Fibroblast of skin of right quadriceps (primary cell): ENCODE results near the gene VASN.
A peak's percentile ranks its signal among the peaks of the same experiment; 100 is the strongest.

Source experiments
- DNase-seq: peaks from one replicate; pipeline ENCODE4 v3.0.0-alpha.2; 2013

The VASN gene

GRCh38 chr16:4404967-4405696 is 33.5 kb downstream of the VASN start:
- DNase-seq: no peak

GRCh38 chr16:4407543-4408322 is 36.1 kb downstream of the VASN start:
- no peak for DNase-seq

- DNase-seq: no peak
These were observed 36.7 kb downstream of the VASN start for GRCh38 chr16:4408323-4408690.

GRCh38 chr16:4409081-4409932 is 37.7 kb downstream of the VASN start:
- no peak for DNase-seq

- DNase-seq: peak; percentile 92
These were observed 38.9 kb downstream of the VASN start for GRCh38 chr16:4410335-4411075.

GRCh38 chr16:4411684-4412083 is 40.0 kb downstream of the VASN start:
- no peak for DNase-seq

GRCh38 chr16:4412159-4412558 is 40.5 kb downstream of the VASN start:
- no peak for DNase-seq

GRCh38 chr16:4412854-4413253 is 41.2 kb downstream of the VASN start:
- DNase-seq: no peak

GRCh38 chr16:4414187-4414917 is 42.7 kb downstream of the VASN start:
- DNase-seq: no peak

GRCh38 chr16:4415538-4416199 is 44.0 kb downstream of the VASN start:
- no peak for DNase-seq

GRCh38 chr16:4416200-4417032 is 44.8 kb downstream of the VASN start, which contains the start of gene CORO7:
TSS of gene CORO7 (minus strand) at chr16:4416596. CDS start at chr16:4416518, 78 bp downstream.
- DNase-seq: peak; percentile 83

GRCh38 chr16:4419402-4419959 is 47.8 kb downstream of the VASN start:
- no peak for DNase-seq

GRCh38 chr16:4420505-4421105 is 49.0 kb downstream of the VASN start:
- no peak for DNase-seq

GRCh38 chr16:4425378-4426020 is 53.9 kb downstream of the VASN start, which contains the start of gene DNAJA3:
TSS of gene DNAJA3 (plus strand) at chr16:4425868. CDS start at chr16:4425882, 14 bp downstream.
- DNase-seq: peak; percentile 96

- no peak for DNase-seq
These were observed 54.5 kb downstream of the VASN start for GRCh38 chr16:4426021-4426684.

- no peak for DNase-seq
These were observed 55.2 kb downstream of the VASN start for GRCh38 chr16:4426722-4427372.

GRCh38 chr16:4428500-4428899 is 56.9 kb downstream of the VASN start:
- no peak for DNase-seq

GRCh38 chr16:4431023-4431422 is 59.4 kb downstream of the VASN start:
- DNase-seq: no peak
